Skeletal muscle tissue (tissue), 4 donors: ENCODE results near the gene POU2AF1. TPM values are rescaled to one million over a fixed set of nuclear protein-coding genes. Genes with fewer than 3 reads are reported as not detected.

Source experiments
- H3K27ac ChIP-seq: one replicate; pipeline ENCODE4 v1.7.0; 2013; ENCODE audit warnings: mild to moderate bottlenecking, low read depth, low read length, inconsistent platforms
- H3K27me3 ChIP-seq, 3 donors: one replicate each; pipeline ENCODE4 v1.7.0; 2013; ENCODE audit warnings: low read length in 3 of 3; ENCODE audit not compliant: control insufficient read depth in 3 of 3, insufficient read depth in 3 of 3
- H3K36me3 ChIP-seq, 3 donors: one replicate each; pipeline ENCODE4 v1.7.0; 2013; ENCODE audit warnings: low read length in 3 of 3; ENCODE audit not compliant: control insufficient read depth in 3 of 3, insufficient read depth in 3 of 3
- H3K4me1 ChIP-seq, 3 donors: one replicate each; pipeline ENCODE4 v1.7.0; 2013; ENCODE audit warnings: low read length in 3 of 3, mild to moderate bottlenecking in 3 of 3; ENCODE audit not compliant: control insufficient read depth in 3 of 3, insufficient read depth in 3 of 3
- H3K4me3 ChIP-seq, 3 donors: one replicate each; pipeline ENCODE4 v1.7.0; 2013; ENCODE audit warnings: low read length in 3 of 3
- H3K9ac ChIP-seq, 3 donors: one replicate each; pipeline ENCODE4 v1.7.0; 2013; ENCODE audit warnings: low read length in 3 of 3, mild to moderate bottlenecking in 3 of 3, moderate library complexity in 2 of 3, low read depth in 1 of 3
- H3K9me3 ChIP-seq, 3 donors: one replicate each; pipeline ENCODE4 v1.7.0; 2013; ENCODE audit warnings: low read length in 3 of 3; ENCODE audit not compliant: control insufficient read depth in 3 of 3
- total RNA-seq: library from RNA; depleted of rRNA; stranded (reverse); fragments of >200 nt; gene quantifications from one replicate; pipeline ENCODE4 v1.2.3, GENCODE V29; 2014
- donor health status: Osteomylitis.

POU2AF1 gene
- total RNA-seq, 1 donor from 2014 or later = not detected

DNA sequence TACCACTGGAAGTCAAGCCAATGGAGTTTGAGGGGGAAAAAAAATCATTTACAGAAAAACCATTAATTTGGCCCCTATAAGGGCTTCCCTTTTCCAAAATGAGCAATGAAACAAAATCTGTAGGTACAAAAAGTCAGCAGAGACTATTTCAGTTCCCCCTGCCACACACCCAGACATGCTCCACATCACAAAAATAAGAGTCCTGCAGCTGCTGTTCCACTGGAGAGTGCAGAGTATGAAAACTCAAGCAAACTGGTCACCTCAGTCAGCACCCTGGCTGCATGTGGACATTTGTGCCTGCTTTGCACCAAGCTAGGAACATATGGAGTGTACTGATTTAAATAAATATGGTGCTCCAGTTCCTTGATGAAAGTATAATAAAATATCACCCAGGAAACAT is 15.1 kb downstream of the POU2AF1 start:
- Histone ChIP-seq H3K9me3 (no peaks in the 10 kb centered on the region), H3K4me1 (no peaks in the 10 kb centered on the region), H3K4me3 (no peak overlapping the region), H3K27me3 (no peaks in the 10 kb centered on the region), H3K27ac (no peak overlapping the region), H3K36me3 (no peaks in the 10 kb centered on the region), H3K9ac (no peak overlapping the region)

GRCh38 chr11:111362887-111363411 is 16.1 kb downstream of the POU2AF1 start:
- no peaks in the 10 kb centered on the region for H3K36me3 ChIP-seq
- H3K9me3 ChIP-seq = no peaks in the 10 kb centered on the region
- no peak overlapping the region for H3K27ac ChIP-seq
- no peaks in the 10 kb centered on the region for H3K4me1 ChIP-seq
- no peak overlapping the region for H3K9ac ChIP-seq
- H3K4me3 ChIP-seq = no peak overlapping the region
- H3K27me3 ChIP-seq = no peaks in the 10 kb centered on the region

- Histone ChIP-seq H3K27me3 (no peaks in the 10 kb centered on the region), H3K27ac (no peak overlapping the region), H3K9ac (no peak overlapping the region), H3K4me1 (no peaks in the 10 kb centered on the region), H3K36me3 (no peaks in the 10 kb centered on the region), H3K9me3 (no peaks in the 10 kb centered on the region), H3K4me3 (no peak overlapping the region)
These were observed 17.2 kb downstream of the POU2AF1 start for GRCh38 chr11:111361874-111362273.

- Histone ChIP-seq H3K9ac (no peak overlapping the region), H3K9me3 (no peaks in the 10 kb centered on the region), H3K36me3 (no peaks in the 10 kb centered on the region), H3K27ac (no peak overlapping the region), H3K4me3 (no peak overlapping the region), H3K4me1 (no peaks in the 10 kb centered on the region), H3K27me3 (no peaks in the 10 kb centered on the region)
These were observed 17.8 kb downstream of the POU2AF1 start for GRCh38 chr11:111361052-111361801.

GRCh38 chr11:111360150-111361043 is 18.7 kb downstream of the POU2AF1 start:
- H3K4me3 ChIP-seq = no peak overlapping the region
- no peaks in the 10 kb centered on the region for H3K9me3 ChIP-seq
- H3K27me3 ChIP-seq = no peaks in the 10 kb centered on the region
- no peak overlapping the region for H3K9ac ChIP-seq
- H3K27ac ChIP-seq = no peak overlapping the region
- H3K4me1 ChIP-seq = no peaks in the 10 kb centered on the region
- no peaks in the 10 kb centered on the region for H3K36me3 ChIP-seq

DNA sequence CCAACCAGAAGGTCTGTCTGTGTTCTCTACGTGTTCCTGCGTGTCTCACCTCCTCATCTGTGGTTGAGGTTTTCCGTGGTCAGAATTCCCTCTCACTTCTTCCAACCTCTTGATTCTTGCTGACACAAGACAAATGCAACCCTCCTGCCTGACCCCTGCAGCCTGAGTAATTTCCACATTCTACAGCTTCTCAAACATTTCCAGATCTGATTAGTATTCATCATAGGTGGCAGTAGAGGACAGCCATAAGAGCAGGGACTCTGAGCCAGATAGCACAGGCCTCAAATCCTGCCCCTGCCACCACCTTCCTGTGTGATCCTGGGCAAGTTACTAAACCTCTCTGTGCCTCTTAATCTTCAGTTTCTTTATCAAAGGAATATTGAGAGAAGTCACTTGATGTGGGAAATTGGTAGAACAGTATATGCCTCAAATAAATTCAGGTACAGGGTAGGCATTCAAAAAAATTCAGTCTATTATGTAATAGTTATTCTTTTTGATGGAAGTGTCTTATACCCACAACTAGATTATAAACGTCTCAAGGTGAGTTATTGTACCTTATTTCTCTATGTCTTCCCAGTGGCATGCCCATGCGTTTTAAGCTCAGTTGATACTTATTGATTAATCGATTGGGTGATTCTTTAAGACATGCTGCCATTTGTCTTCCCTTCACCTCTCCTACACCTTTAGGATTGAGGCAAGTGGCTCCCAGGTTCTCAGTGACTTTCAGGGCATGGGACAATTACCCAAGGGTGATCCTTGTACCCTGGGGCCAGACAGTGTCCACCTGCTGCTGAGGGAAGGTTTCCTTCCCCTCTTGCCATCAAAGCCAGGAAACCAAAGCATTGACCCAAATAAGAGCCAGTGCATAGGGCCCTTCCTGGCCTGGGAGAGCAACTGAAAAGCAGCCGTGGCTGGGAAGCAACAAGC is 19.6 kb downstream of the POU2AF1 start:
- Histone ChIP-seq H3K27ac (no peak overlapping the region), H3K9ac (no peak overlapping the region), H3K27me3 (no peaks in the 10 kb centered on the region), H3K4me1 (no peaks in the 10 kb centered on the region), H3K4me3 (no peak overlapping the region), H3K36me3 (no peaks in the 10 kb centered on the region), H3K9me3 (no peaks in the 10 kb centered on the region)

DNA sequence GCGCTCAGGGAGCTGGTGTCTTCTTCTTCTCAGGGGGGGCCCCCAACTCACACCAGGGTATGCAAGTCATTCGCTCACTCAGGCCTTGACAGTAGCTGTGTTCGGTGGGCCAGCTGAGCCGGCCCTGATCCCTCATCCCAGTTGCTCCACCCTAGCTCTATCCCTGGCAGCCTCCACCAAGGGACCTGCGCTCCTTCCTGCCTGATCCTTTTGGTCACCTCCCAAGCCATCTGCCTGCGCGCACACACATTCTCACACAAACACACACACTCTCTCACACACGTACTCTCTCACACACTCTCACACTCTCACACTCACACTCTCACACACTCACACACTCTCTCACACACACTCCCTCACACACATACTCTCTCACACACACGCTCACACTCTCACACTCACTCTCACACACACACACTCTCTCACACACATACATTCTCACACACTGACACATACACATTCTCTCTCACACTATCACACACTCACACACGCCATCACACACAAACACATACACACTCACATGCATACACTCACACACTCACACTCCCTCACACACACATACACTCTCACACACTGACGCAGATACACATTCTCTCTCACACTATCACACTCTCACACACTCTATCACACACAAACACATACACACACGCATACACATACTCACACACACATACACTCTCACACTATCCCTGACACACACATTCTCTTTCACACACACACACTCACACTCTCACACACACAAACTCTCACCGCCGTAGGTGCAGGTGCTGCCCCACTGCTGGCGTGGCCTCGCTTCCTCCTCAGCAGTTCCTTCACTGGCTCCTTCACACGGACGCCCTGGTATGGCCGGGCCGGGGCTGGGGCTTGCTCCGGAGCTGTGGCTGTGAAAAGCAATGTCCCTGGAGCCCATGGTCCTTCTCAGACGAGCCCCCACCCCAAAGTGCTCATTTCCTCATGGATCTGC is 20.8 kb downstream of the POU2AF1 start:
- H3K27me3 ChIP-seq = no peaks in the 10 kb centered on the region
- H3K9me3 ChIP-seq = no peaks in the 10 kb centered on the region
- H3K4me1 ChIP-seq = no peaks in the 10 kb centered on the region
- H3K27ac ChIP-seq = no peak overlapping the region
- H3K36me3 ChIP-seq = no peaks in the 10 kb centered on the region
- no peak overlapping the region for H3K9ac ChIP-seq
- no peak overlapping the region for H3K4me3 ChIP-seq

- no peaks in the 10 kb centered on the region for H3K36me3 ChIP-seq
- no peaks in the 10 kb centered on the region for H3K9me3 ChIP-seq
These were observed 21.7 kb downstream of the POU2AF1 start for GRCh38 chr11:111357150-111358037.

More at GRCh38 chr11:111357150-111358037, 21.7 kb downstream of the POU2AF1 start:
- Histone ChIP-seq H3K4me1 (no peaks in the 10 kb centered on the region), H3K4me3 (no peak overlapping the region), H3K27ac (no peak overlapping the region), H3K27me3 (no peaks in the 10 kb centered on the region), H3K9ac (no peak overlapping the region)
